Suppressor macrophage treated with lipopolysaccharide for 4 hours (primary cell): ENCODE measurements around the gene ITPR2.
"Not testable (repeated sequence)": the region's sequence is repeated elsewhere in the genome, so short reads cannot be mapped to it uniquely, and the experiment has no call there.

Experiments
- DNase-seq: peaks from one replicate; pipeline ENCODE4 v3.0.0-alpha.2; 2020

Gene ITPR2

GRCh38 chr12:26698186-26698585 lies 134.8 kb downstream of the ITPR2 start:
- no peak for DNase-seq

- DNase-seq: no peak
These were observed 135.8 kb downstream of the ITPR2 start for GRCh38 chr12:26697217-26697616.

GRCh38 chr12:26696613-26697092 lies 136.3 kb downstream of the ITPR2 start:
- no peak for DNase-seq

- DNase-seq: peak; percentile 14
These were observed 136.9 kb downstream of the ITPR2 start for GRCh38 chr12:26696048-26696612.

- no peak for DNase-seq
These were observed 138.6 kb downstream of the ITPR2 start for GRCh38 chr12:26694402-26694801.

GRCh38 chr12:26692407-26692806 lies 140.6 kb downstream of the ITPR2 start:
- DNase-seq: no peak

GRCh38 chr12:26691234-26691970 lies 141.6 kb downstream of the ITPR2 start:
- no peak for DNase-seq

- DNase-seq: no peak
These were observed 142.4 kb downstream of the ITPR2 start for GRCh38 chr12:26690601-26691000.

GRCh38 chr12:26689281-26689841 lies 143.6 kb downstream of the ITPR2 start:
- DNase-seq: no peak

- no peak for DNase-seq
These were observed 144.6 kb downstream of the ITPR2 start for GRCh38 chr12:26688344-26688904.

GRCh38 chr12:26686408-26686807 lies 146.6 kb downstream of the ITPR2 start:
- DNase-seq: no peak

- DNase-seq: no peak
These were observed 148.9 kb downstream of the ITPR2 start for GRCh38 chr12:26684101-26684500.

- DNase-seq: no peak
These were observed 149.6 kb downstream of the ITPR2 start for GRCh38 chr12:26683443-26683842.

- DNase-seq: no peak
These were observed 152.1 kb downstream of the ITPR2 start for GRCh38 chr12:26680727-26681455.

- no peak for DNase-seq
These were observed 154.0 kb downstream of the ITPR2 start for GRCh38 chr12:26678697-26679660.

GRCh38 chr12:26671487-26671886 lies 161.5 kb downstream of the ITPR2 start:
- not testable (repeated sequence) for DNase-seq

- no peak for DNase-seq
These were observed 164.1 kb downstream of the ITPR2 start for GRCh38 chr12:26668847-26669246.

GRCh38 chr12:26668230-26668629 lies 164.8 kb downstream of the ITPR2 start:
- no peak for DNase-seq

GRCh38 chr12:26666286-26666685 lies 166.7 kb downstream of the ITPR2 start:
- no peak for DNase-seq

GRCh38 chr12:26661399-26661798 lies 171.6 kb downstream of the ITPR2 start:
- no peak for DNase-seq

- DNase-seq: no peak
These were observed 173.1 kb downstream of the ITPR2 start for GRCh38 chr12:26659930-26660329.

GRCh38 chr12:26658991-26659390 lies 174.0 kb downstream of the ITPR2 start:
- DNase-seq: no peak
